Nephron (organoid): Measurements from ENCODE around the gene TLR7.

Experiments used
- H3K27ac Mint-ChIP-seq, 3 experiments: 2 replicates each; pipeline ENCODE4 v1.8.0; 2020; ENCODE audit warnings: mixed read lengths in 3 of 3, mild to moderate bottlenecking in 2 of 3, moderate library complexity in 1 of 3
- H3K27me3 Mint-ChIP-seq: 2 replicates; pipeline ENCODE4 v1.8.0; 2021; ENCODE audit warnings: low read depth, mild to moderate bottlenecking, moderate library complexity, mixed read lengths
- H3K36me3 Mint-ChIP-seq: 2 replicates; pipeline ENCODE4 v1.8.0; 2020; ENCODE audit warnings: low read depth, mixed read lengths
- H3K4me1 Mint-ChIP-seq: 2 replicates; pipeline ENCODE4 v1.8.0; 2020; ENCODE audit warnings: mixed read lengths
- H3K4me3 Mint-ChIP-seq, 3 experiments: 2 replicates each; pipeline ENCODE4 v1.8.0; 2020; ENCODE audit warnings: mild to moderate bottlenecking in 3 of 3, mixed read lengths in 3 of 3, moderate library complexity in 2 of 3
- H3K9me3 Mint-ChIP-seq: 2 replicates; pipeline ENCODE4 v1.8.0; 2020; ENCODE audit warnings: mixed read lengths
- CTCF ChIP-seq, 3 experiments: fragments of 200-600 bp; sonication (generic); IDR thresholded peaks; one replicate each; pipeline ENCODE4 v1.5.0; 2021; ENCODE audit warnings: antibody characterized with exemption in 3 of 3; ENCODE audit not compliant: unreplicated experiment in 3 of 3

TLR7 gene

GRCh38 chrX:12881914-12882313, 15.0 kb downstream of the TLR7 start:
- Mint-ChIP-seq H3K4me3 (no peak overlapping the region), H3K4me1 (peaks cover 7% of the 10 kb centered on the region), H3K9me3 (peaks cover 5% of the 10 kb centered on the region), H3K27me3 (peaks cover 9% of the 10 kb centered on the region), H3K27ac (no peak overlapping the region), H3K36me3 (no peaks in the 10 kb centered on the region)
- TF ChIP-seq CTCF (IDR thresholded peaks at IDR 0.05; ENCODE audit: unreplicated experiment in 3 of 3), result no peak

- Mint-ChIP-seq H3K27me3 (peaks cover 5% of the 10 kb centered on the region), H3K4me3 (no peak overlapping the region), H3K9me3 (peaks cover 9% of the 10 kb centered on the region), H3K36me3 (no peaks in the 10 kb centered on the region), H3K4me1 (no peaks in the 10 kb centered on the region), H3K27ac (no peak overlapping the region)
- no peak for TF ChIP-seq CTCF (IDR thresholded peaks at IDR 0.05; ENCODE audit: unreplicated experiment in 3 of 3)
These were observed 18.6 kb downstream of the TLR7 start for GRCh38 chrX:12885508-12885907.

- no peaks in the 10 kb centered on the region for H3K36me3 Mint-ChIP-seq
- peaks cover 5% of the 10 kb centered on the region for H3K27me3 Mint-ChIP-seq
- TF ChIP-seq CTCF (IDR thresholded peaks at IDR 0.05; ENCODE audit: unreplicated experiment in 3 of 3), result no peak
- H3K27ac Mint-ChIP-seq, result no peak overlapping the region
- peaks cover 9% of the 10 kb centered on the region for H3K9me3 Mint-ChIP-seq
- H3K4me1 Mint-ChIP-seq, result no peaks in the 10 kb centered on the region
- H3K4me3 Mint-ChIP-seq, result no peak overlapping the region
These were observed 19.7 kb downstream of the TLR7 start for GRCh38 chrX:12886545-12886944.

DNA sequence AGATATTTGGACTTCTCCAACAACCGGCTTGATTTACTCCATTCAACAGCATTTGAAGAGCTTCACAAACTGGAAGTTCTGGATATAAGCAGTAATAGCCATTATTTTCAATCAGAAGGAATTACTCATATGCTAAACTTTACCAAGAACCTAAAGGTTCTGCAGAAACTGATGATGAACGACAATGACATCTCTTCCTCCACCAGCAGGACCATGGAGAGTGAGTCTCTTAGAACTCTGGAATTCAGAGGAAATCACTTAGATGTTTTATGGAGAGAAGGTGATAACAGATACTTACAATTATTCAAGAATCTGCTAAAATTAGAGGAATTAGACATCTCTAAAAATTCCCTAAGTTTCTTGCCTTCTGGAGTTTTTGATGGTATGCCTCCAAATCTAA, 20.3 kb downstream of the TLR7 start:
- TF ChIP-seq CTCF (IDR thresholded peaks at IDR 0.05; ENCODE audit: unreplicated experiment in 3 of 3), result no peak
- peaks cover 5% of the 10 kb centered on the region for H3K27me3 Mint-ChIP-seq
- no peak overlapping the region for H3K27ac Mint-ChIP-seq
- peaks cover 6% of the 10 kb centered on the region for H3K9me3 Mint-ChIP-seq
- H3K4me3 Mint-ChIP-seq, result no peak overlapping the region
- peaks cover 2% of the 10 kb centered on the region for H3K4me1 Mint-ChIP-seq
- H3K36me3 Mint-ChIP-seq, result no peaks in the 10 kb centered on the region

- Mint-ChIP-seq H3K27ac (no peak overlapping the region), H3K4me3 (no peak overlapping the region), H3K4me1 (peaks cover 7% of the 10 kb centered on the region), H3K36me3 (no peaks in the 10 kb centered on the region), H3K9me3 (peaks cover 8% of the 10 kb centered on the region), H3K27me3 (peaks cover 5% of the 10 kb centered on the region)
- no peak for TF ChIP-seq CTCF (IDR thresholded peaks at IDR 0.05; ENCODE audit: unreplicated experiment in 3 of 3)
These were observed 20.9 kb downstream of the TLR7 start for GRCh38 chrX:12887767-12888166.

DNA sequence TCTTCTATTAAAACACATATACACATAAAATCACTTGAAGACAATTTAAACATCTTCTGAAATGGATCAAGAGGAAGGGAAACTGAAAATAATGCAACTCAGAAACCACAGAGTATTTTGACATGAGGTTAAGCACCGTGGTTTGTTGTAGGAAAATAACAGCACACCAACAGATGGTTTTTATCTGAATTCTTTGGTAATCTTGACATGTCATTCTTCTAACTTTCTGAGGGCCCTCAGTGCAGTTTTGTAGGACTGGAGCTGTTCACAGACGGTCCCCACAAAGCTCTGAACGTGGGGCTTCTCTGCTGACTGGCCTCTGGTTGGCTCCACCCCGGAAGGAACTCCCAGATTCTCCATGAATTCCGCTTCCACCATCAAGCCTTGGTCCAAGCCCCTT, 23.6 kb downstream of the TLR7 start:
- no peaks in the 10 kb centered on the region for H3K36me3 Mint-ChIP-seq
- H3K9me3 Mint-ChIP-seq, result peaks cover 8% of the 10 kb centered on the region
- H3K27ac Mint-ChIP-seq, result no peak overlapping the region
- TF ChIP-seq CTCF (IDR thresholded peaks at IDR 0.05; ENCODE audit: unreplicated experiment in 3 of 3), result no peak
- H3K4me1 Mint-ChIP-seq, result peaks cover 11% of the 10 kb centered on the region
- no peaks in the 10 kb centered on the region for H3K27me3 Mint-ChIP-seq
- no peak overlapping the region for H3K4me3 Mint-ChIP-seq
